Kasumi-1 (cell line): ENCODE data around the gene FARSA.
"Not testable (repeated sequence)": the region's sequence is repeated elsewhere in the genome, so short reads cannot be mapped to it uniquely, and the experiment has no call there.

Source experiments
- DNase-seq, 2 experiments: peaks; one replicate each; lab custom pipeline; 2025; lab: John Stamatoyannopoulos, UW

The FARSA gene

DNA sequence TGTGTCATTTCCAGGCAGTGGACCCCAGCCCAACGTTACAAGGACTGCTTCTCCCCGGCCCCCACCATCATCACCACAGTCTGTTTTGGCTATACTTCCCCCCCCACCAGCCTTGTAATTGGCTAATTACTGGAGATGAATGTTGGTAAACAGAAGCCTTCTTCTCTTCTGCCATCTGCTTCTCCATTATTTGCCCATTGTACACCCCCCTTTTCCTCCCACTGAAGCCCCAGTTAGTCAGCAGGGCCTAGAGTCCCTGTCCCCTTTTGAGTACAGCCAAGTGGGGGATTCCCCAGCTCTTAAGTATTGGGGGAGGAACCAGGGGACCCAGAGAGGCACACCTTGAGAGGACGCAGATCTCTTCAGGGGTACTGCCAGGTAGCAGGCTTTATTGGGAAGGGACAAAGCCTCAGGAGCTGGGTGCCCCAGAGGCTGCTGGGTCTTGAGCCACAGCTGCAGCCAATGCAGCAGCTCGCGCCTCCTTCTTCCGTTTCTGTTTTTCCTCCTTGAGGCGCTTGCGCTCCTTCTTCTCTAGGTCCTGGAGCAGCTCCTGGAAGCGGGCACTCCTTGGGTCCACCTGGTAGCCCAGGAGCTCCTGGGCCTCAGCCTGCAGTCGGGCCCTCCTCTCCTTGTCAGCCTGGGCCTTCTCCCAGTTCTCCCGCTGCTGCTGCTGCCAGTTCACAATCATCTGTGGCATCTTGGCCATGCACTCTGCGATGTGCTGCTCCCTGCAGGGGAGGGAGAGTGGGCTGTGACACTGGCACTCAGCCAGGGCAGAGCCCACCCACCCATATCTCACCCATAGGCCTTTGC is 20.5 kb upstream of the FARSA start:
- peak in 1 of 2 experiments; percentile 26 for DNase-seq

DNA sequence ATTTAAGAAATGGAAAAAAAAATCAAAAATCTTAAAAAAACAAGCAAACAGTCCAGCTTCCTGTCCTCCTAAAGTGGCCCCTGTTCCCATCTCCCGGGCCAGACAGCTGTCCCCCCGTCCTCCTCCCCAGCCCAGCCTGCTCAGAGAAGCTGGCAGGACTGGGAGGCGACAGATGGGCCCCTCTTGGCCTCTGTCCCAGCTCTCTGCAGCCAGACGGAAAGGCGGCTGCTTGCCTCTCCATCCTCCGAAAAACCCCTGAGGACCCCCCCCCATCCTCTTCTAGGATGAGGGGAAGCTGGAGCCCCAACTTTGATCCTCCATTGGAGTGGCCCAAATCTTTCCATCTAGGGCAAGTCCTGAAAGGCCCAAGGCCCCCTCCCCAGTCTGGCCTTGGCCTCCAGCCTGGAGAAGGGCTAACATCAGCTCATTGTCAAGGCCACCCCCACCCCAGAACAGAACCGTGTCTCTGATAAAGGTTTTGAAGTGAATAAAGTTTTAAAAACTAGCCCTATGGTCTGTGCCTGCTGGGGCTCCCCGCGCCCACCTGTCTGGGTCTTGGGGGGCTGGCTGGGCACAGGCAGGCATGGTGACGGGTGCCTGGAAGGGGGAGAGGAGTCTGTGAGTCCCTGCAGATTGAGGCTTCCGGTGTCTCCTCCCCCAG is 19.8 kb upstream of the FARSA start:
- no peak for DNase-seq

DNA sequence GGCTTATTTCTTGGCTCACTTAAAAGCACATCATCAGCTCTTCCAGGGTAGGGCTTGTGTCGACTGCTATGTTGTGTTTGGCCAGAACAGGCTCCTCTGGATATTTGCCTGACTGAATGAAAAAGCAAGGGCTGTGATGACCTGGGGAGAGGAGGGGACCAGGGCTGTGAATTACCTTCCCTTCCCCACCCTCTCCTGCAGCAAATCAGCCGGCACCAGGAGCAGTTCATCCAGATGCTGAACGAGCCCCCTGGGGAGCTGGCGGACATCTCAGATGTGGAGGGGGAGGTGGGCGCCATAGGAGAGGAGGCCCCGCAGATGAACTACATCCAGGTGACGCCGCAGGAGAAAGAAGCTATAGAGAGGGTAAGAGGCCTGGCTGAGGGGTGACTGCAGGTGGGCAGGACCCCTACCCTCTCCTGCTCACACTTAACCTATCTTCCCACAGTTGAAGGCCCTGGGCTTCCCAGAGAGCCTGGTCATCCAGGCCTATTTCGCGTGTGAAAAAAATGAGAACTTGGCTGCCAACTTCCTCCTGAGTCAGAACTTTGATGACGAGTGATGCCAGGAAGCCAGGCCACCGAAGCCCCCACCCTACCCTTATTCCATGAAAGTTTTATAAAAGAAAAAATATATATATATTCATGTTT is 19.1 kb upstream of the FARSA start:
- DNase-seq = no peak

DNA sequence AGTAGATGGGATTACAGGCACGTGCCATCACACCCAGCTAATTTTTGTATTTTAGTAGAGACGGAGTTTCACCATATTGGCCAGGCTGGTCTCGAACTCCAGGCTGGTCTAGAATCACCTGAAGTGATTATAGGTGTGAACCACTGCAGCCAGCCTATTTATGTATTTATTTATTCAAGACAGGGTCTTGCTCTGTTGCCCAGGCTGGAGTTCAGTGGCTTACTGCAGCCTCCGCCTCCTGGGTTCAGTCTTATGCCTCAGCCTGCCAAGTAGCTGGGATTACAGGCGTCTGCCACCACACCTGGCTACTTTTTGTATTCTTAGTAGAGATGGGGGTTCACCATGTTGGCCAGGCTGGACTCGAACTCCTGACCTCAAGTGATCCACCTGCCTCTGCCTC is 18.5 kb upstream of the FARSA start:
- DNase-seq = not testable (repeated sequence)

DNA sequence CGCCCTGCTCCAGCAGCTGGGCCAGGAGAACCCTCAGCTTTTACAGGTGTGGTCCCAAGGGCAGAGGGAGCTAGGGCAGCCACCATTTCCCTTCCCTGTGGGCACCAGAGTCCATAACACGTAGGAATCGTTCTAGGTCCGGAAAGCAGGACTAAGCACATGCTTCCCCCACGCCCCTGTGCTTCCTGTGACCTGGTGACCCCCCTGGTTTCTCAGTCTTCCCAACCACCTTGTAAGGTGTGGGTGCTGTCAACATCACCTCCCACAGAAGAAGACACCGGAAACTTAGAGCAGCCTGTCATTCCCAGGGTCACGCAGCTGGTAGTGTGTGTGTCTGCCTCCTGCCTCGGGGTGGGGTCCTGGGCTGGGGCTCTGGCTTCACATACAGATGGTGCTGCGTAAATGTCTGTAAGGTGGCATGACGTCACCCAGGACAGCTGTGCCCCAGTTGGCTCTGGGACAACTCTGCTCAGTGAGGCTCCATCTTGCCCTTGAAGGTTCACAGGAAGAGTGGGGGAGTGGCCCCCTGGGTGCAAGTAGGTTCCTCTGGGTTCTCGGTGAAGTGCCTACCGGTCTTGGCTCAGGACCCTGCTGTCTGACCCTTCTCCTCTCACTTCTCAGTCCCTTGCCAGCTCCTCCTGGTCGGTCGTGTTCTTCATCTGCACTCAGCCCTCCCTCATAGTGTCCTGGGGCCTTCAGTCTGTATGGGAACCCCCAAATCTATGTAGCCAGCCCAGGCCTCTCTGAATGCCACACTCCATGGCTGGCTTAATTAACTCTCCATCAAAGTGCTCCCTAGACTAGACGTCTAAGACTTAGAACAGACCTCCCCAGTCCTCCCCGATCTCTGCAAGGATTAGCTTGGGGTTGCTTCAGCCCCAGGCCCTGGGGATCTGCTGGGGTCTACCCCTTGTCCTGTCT is 16.1 kb upstream of the FARSA start:
- no peak for DNase-seq

DNA sequence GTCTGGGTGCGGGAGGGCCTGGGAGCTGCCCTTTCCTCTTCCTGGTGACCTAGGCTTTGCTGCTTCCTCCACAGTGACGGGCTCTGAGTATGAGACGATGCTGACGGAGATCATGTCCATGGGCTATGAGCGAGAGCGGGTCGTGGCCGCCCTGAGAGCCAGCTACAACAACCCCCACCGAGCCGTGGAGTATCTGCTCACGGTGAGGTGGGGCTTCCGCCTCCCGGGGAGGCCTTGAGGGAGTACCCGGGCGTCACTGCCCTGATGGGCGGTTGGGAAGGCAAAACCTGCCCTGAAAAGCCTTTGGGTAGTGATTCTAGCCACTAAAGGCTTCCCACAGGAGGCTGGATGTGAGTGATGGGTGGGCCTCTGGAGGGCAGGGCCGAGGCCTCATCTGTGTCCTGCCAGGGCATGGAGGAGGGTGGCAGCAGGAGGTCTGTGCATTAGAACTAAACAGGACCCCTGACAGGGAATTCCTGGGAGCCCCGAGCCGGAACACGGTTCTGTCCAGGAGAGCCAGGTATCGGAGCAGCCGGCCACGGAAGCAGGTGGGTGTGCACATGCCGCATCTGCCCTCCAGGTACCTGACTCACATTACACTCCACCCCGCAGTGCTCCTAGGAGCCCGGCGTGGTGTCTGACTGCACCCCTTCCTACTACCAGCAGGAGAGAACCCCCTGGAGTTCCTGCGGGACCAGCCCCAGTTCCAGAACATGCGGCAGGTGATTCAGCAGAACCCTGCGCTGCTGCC is 15.3 kb upstream of the FARSA start:
- no peak for DNase-seq

DNA sequence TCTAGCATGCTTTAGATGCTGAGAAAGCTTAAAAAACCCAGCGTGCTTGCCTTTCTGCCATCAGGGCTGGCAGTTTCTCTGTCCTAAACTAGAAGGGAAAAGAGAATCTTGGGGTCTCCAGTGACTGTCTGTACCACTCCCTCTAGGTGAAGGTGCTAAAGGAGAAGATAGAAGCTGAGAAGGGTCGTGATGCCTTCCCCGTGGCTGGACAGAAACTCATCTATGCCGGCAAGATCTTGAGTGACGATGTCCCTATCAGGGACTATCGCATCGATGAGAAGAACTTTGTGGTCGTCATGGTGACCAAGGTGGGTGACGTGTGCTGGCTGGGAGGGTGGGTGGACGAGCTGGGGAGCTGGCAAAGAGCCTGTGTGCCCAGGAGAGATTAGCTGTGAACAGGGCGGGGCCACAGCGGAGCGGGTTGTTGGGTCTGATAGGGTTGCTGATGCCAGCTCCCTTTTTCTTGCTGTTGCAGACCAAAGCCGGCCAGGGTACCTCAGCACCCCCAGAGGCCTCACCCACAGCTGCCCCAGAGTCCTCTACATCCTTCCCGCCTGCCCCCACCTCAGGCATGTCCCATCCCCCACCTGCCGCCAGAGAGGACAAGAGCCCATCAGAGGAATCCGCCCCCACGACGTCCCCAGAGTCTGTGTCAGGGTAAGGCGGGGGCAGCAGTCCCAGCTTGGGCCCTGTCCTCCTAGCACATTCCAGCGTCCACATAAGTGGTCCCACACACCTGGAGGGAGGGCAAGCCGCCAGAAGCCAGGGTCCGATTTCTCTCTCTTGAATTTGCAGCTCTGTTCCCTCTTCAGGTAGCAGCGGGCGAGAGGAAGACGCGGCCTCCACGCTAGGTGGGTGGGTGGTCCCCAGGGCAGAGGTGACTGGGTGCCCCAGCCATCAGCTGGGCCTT is 14.4 kb upstream of the FARSA start:
- no peak for DNase-seq

DNA sequence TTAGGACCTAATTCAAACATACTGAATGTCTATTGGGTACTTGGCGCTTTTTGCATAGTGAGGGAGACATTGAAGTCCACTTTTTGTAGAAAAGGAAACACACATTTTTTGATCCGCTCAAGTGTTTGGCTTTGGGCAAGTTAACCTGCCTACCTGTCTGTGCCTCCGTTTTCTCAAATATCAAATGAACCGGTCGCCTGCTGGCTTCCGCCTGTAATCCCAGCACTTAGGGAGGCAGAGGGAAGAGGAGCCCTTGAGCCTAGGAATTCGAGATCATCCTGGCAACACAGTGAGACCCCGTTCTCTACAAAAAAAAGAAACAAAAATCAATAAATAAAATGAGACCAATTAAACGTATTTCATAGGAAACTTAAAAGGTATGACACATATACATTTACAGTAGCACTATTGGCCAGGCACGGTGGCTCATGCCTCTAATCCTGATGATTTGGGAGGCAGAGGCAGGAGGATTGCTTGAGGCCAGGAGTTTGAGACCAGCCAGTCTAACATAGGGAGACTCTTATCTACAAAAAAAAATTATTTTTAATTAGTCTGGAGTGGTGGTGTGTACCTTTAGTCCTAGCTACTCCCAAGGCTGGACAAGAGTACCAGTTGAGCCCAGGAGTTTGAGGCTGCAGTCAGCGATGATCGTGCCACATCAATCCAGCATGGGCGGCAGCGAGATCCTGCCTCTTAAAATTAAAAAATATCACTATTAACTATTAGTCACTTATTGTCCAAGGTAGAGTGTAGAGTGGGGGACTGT is 13.4 kb upstream of the FARSA start:
- no peak for DNase-seq

DNA sequence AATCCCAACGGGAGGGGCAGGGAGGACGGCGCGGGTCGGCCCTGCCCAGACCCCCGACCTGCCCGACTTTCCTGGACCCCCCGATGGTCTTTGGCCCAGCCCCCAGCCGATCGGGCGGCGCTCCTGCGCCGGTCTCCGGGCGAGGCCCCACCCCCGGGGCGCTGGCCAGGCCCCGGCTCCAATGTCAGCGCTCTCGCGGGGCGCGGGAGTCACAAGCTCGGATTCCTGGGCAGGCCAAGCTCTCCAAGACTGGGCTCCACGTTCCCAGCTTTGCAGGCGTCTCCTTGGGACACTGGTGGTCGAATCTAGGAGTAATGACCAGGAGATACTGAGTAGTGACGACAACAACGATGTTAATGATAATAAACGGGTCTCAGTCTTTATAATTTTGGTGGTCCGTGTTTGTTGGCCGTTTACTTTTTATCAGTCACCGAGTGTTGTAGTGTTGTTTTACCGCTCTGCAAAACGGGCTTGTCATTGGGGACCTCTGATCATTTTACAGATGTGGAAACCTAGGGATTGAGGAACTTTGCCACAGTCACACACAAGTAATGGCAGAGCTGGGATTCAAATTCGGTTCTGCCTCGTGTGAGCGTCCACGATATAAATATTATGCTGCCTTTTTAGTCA is 12.7 kb upstream of the FARSA start:
- peak; percentile 51 to 77 for DNase-seq

DNA sequence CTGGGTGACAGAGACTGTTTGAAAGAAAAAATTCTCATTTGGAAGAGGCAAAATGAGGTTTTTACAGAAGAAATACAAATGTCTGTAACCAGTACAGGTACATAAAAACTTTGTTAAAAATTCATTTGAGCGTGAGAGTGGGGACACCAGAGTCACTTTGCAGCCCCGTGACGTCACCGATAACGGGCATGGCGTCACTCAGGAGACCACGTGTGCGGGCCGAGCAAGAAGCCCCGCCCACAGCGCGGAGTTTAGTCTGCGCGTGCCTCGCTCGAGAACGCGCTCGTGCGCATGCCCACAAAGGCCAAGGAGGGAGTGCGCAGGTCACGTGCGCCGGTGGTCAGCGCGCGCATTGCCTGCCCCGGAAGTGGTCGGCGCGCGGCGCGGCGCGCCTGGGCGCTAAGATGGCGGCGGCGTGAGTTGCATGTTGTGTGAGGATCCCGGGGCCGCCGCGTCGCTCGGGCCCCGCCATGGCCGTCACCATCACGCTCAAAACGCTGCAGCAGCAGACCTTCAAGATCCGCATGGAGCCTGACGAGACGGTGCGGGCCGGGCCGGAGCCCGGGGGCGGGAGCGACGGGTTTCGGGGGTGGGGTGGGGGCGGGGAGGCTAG is 12.1 kb upstream of the FARSA start, which contains the start of gene RAD23A:
TSS of gene RAD23A (plus strand) at position 384 of the 613 bp plus-strand sequence. CDS start at position 471, 87 bp downstream.
- DNase-seq = peak; percentile 88 to 91

DNA sequence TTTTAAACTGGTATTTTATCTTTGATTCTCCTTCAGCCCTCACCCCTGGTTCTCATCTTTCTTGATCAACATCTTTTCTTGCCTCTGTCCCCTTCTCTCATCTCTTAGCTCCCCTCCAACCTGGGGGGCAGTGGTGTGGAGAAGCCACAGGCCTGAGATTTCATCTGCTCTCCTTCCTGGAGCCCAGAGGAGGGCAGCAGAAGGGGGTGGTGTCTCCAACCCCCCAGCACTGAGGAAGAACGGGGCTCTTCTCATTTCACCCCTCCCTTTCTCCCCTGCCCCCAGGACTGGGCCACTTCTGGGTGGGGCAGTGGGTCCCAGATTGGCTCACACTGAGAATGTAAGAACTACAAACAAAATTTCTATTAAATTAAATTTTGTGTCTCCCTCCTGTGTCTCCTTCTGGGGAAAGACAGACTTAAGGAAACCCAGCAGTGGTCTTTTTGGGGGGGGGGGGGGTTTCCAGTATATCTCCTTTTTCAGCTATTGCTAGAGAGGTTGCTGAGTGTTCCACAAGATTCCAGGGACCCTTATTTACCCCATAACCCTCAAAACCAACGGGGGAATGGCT is 10.7 kb upstream of the FARSA start:
- no peak for DNase-seq

DNA sequence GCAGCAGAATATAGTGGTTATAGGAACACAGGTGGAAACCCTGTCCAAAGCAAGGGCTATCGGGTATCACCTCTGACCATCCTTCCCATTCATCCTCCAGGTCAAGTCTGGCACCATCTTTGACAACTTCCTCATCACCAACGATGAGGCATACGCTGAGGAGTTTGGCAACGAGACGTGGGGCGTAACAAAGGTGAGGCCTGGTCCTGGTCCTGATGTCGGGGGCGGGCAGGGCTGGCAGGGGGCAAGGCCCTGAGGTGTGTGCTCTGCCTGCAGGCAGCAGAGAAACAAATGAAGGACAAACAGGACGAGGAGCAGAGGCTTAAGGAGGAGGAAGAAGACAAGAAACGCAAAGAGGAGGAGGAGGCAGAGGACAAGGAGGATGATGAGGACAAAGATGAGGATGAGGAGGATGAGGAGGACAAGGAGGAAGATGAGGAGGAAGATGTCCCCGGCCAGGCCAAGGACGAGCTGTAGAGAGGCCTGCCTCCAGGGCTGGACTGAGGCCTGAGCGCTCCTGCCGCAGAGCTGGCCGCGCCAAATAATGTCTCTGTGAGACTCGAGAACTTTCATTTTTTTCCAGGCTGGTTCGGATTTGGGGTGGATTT is 10.0 kb upstream of the FARSA start:
- DNase-seq = no peak

DNA sequence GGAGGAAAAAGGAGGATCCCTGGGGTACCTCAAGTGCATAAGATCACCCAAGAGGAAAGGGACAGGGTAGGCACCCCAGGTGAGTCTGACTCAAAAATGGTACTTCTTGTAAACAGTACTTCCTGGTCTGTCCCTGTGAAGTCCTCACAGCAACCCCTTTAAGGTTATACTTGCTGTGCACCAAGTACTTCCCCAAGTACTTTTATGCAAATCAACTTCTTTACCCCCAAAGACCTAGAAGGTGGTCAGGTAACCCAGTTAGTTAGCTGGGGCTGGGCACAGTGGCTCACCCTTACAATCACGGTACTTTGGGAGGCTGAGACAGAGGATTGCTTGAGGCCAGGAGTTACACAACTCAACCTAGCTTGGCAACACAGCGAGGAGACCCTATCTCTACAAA is 7.4 kb upstream of the FARSA start:
- peak in 1 of 2 experiments; percentile 23 for DNase-seq

DNA sequence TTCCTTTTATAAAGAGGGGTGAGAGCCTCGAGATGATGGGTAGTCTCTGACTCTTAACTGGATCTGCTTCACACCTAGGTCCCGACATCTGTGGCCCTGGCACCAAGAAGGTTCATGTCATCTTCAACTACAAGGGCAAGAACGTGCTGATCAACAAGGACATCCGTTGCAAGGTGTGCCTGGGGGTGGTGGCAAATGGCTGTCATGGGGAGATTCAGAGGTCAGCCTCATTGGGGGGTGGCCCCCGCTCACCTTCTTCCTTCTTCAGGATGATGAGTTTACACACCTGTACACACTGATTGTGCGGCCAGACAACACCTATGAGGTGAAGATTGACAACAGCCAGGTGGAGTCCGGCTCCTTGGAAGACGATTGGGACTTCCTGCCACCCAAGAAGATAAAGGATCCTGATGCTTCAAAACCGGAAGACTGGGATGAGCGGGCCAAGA is 6.5 kb upstream of the FARSA start:
- no peak for DNase-seq

DNA sequence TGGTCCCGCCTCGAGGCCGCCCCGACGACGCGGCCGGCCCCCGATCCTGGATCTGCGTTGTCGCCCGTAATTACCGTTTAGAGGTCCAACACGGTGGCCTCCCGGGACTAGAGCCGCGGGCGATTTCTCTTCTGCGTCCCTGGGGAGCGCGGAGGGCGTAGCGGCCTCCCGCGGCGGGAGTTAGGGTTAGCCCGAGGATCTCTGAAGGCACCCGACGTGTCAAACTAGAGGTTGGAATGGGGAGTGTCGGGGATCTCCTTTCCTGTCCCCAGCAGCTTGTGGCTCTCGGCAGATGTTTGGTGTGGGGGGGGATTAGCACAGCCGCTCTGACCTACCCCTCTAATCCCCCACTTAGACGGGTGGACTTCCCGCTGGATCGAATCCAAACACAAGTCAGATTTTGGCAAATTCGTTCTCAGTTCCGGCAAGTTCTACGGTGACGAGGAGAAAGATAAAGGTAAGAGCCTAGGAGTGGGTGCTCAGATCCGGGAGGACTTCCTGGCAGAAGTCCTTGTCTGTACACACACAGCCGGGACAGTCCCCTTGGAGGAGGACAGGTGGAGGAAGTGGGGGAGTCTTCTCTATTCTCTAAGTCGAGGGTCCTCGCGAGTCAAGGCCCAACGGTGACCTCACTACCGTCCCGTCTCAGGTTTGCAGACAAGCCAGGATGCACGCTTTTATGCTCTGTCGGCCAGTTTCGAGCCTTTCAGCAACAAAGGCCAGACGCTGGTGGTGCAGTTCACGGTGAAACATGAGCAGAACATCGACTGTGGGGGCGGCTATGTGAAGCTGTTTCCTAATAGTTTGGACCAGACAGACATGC is 5.5 kb upstream of the FARSA start:
- peak in 1 of 2 experiments; percentile 38 for DNase-seq
